Measurements from ENCODE around the gene PAK6. TPM values are rescaled to one million over a fixed set of nuclear protein-coding genes. Genes with fewer than 3 reads are reported as not detected.

Gene PAK6
- total RNA-seq, 1 donor from 2014 or later, result not detected

GRCh38 chr15:40293905-40294895 lies 55.3 kb downstream of the PAK6 start:
- peaks cover 2% of the 10 kb centered on the region for H3K9me3 Mint-ChIP-seq (ENCODE audit: unreplicated experiment)
- no peaks in the 10 kb centered on the region for H3K36me3 Mint-ChIP-seq (ENCODE audit: unreplicated experiment)
- TF ChIP-seq, protein P1, sequence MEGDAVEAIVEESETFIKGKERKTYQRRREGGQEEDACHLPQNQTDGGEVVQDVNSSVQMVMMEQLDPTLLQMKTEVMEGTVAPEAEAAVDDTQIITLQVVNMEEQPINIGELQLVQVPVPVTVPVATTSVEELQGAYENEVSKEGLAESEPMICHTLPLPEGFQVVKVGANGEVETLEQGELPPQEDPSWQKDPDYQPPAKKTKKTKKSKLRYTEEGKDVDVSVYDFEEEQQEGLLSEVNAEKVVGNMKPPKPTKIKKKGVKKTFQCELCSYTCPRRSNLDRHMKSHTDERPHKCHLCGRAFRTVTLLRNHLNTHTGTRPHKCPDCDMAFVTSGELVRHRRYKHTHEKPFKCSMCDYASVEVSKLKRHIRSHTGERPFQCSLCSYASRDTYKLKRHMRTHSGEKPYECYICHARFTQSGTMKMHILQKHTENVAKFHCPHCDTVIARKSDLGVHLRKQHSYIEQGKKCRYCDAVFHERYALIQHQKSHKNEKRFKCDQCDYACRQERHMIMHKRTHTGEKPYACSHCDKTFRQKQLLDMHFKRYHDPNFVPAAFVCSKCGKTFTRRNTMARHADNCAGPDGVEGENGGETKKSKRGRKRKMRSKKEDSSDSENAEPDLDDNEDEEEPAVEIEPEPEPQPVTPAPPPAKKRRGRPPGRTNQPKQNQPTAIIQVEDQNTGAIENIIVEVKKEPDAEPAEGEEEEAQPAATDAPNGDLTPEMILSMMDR (IDR thresholded peaks at IDR 0.05), result no peak
- DNase-seq (ENCODE audit: extremely low spot score, unreplicated experiment), result no peak
- H3K27ac Mint-ChIP-seq (ENCODE audit: unreplicated experiment), result no peak overlapping the region
- peaks cover 7% of the 10 kb centered on the region for H3K27me3 Mint-ChIP-seq (ENCODE audit: unreplicated experiment)
- peaks cover 2% of the 10 kb centered on the region for H3K4me1 Mint-ChIP-seq (ENCODE audit: unreplicated experiment)
- no peak overlapping the region for H3K4me3 Mint-ChIP-seq (ENCODE audit: unreplicated experiment)

- H3K27me3 Mint-ChIP-seq (ENCODE audit: unreplicated experiment), result peaks cover 7% of the 10 kb centered on the region
- DNase-seq (ENCODE audit: extremely low spot score, unreplicated experiment), result no peak
- H3K4me3 Mint-ChIP-seq (ENCODE audit: unreplicated experiment), result no peak overlapping the region
- peaks cover 2% of the 10 kb centered on the region for H3K4me1 Mint-ChIP-seq (ENCODE audit: unreplicated experiment)
- no peak overlapping the region for H3K27ac Mint-ChIP-seq (ENCODE audit: unreplicated experiment)
- TF ChIP-seq, protein P1 (IDR thresholded peaks at IDR 0.05), result no peak
- H3K36me3 Mint-ChIP-seq (ENCODE audit: unreplicated experiment), result no peaks in the 10 kb centered on the region
- H3K9me3 Mint-ChIP-seq (ENCODE audit: unreplicated experiment), result peaks cover 7% of the 10 kb centered on the region
These were observed 56.4 kb downstream of the PAK6 start for GRCh38 chr15:40295297-40295696.

DNA sequence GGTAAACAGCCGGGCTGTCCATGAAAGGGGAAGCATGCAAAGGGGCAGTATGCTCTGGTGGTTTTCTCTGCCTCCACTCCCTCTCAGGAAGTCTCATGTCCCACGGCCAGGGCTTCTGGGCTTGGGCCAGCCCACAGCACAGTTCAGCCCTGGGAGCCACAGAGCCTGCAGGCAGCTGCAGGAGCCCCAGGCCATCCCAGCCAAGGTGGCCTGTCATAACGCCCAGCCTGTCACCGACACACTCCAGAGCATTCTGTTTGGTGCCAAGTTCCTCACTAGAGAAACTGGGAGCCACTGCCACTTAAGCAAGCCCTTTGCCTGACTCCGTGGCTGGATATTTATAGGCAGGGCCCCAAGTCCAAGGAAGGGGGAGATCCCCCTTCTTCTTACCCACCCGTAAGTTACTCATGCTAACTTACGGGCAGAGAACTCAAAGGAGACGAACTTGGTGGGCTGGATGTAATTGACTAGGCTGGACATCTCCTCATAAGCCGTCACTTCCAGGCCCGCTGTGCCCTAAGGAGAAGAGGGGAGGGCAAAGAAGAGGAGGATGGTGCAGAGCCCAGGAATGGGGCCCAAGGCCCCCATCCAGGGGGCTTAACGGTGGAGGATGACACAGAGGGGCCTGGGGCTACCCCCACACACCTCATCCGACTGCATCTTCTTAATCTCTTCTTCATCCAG lies 57.2 kb downstream of the PAK6 start:
- Mint-ChIP-seq H3K4me1 (ENCODE audit: unreplicated experiment) (no peaks in the 10 kb centered on the region), H3K4me3 (ENCODE audit: unreplicated experiment) (no peak overlapping the region), H3K27ac (ENCODE audit: unreplicated experiment) (no peak overlapping the region), H3K36me3 (ENCODE audit: unreplicated experiment) (no peaks in the 10 kb centered on the region), H3K9me3 (ENCODE audit: unreplicated experiment) (peaks cover 7% of the 10 kb centered on the region), H3K27me3 (ENCODE audit: unreplicated experiment) (peaks cover 10% of the 10 kb centered on the region)
- DNase-seq (ENCODE audit: extremely low spot score, unreplicated experiment), result no peak
- TF ChIP-seq, protein P1 (IDR thresholded peaks at IDR 0.05), result no peak

GRCh38 chr15:40296561-40297230 lies 57.8 kb downstream of the PAK6 start:
- Mint-ChIP-seq H3K4me1 (ENCODE audit: unreplicated experiment) (no peaks in the 10 kb centered on the region), H3K27me3 (ENCODE audit: unreplicated experiment) (peaks cover 10% of the 10 kb centered on the region), H3K27ac (ENCODE audit: unreplicated experiment) (no peak overlapping the region), H3K9me3 (ENCODE audit: unreplicated experiment) (peaks cover 7% of the 10 kb centered on the region), H3K4me3 (ENCODE audit: unreplicated experiment) (no peak overlapping the region), H3K36me3 (ENCODE audit: unreplicated experiment) (no peaks in the 10 kb centered on the region)
- TF ChIP-seq, protein P1 (IDR thresholded peaks at IDR 0.05), result no peak
- no peak for DNase-seq (ENCODE audit: extremely low spot score, unreplicated experiment)
